Activated CD4-positive, alpha-beta memory T cell treated with anti-CD3 and anti-CD28 coated beads for 36 hours (primary cell): Measurements from ENCODE around the gene MRPL44. TPM values are rescaled to one million over a fixed set of nuclear protein-coding genes. Genes with fewer than 3 reads are reported as not detected.
A peak's percentile ranks its signal among the peaks of the same experiment; 100 is the strongest.
"Not testable (repeated sequence)": the region's sequence is repeated elsewhere in the genome, so short reads cannot be mapped to it uniquely, and the experiment has no call there.

ENCODE experiments used
- CTCF ChIA-PET: fragments of 350-600 bp; sonication (Branson Sonifier 250); formaldehyde crosslinking; loops from one replicate; lab custom pipeline; 2021; ENCODE audit warnings: antibody characterized with exemption, inconsistent platforms; lab: Charles Lee
- POLR2A ChIA-PET: fragments of 350-600 bp; sonication (Branson Sonifier 250); formaldehyde crosslinking; loops from one replicate; lab custom pipeline; 2021; ENCODE audit warnings: antibody characterized with exemption; lab: Charles Lee
- DNase-seq: peaks from one replicate; pipeline ENCODE4 v3.0.0-alpha.2; 2020
- H3K27ac Mint-ChIP-seq: one replicate; pipeline ENCODE4 v1.8.0; 2021; ENCODE audit warnings: mixed read lengths
- H3K27me3 Mint-ChIP-seq: one replicate; pipeline ENCODE4 v1.8.0; 2021; ENCODE audit warnings: mixed read lengths
- H3K36me3 Mint-ChIP-seq: one replicate; pipeline ENCODE4 v1.8.0; 2021; ENCODE audit warnings: mixed read lengths
- H3K4me1 Mint-ChIP-seq: one replicate; pipeline ENCODE4 v1.8.0; 2021; ENCODE audit warnings: low read depth, mixed read lengths
- H3K4me3 Mint-ChIP-seq: one replicate; pipeline ENCODE4 v1.8.0; 2021; ENCODE audit warnings: mild to moderate bottlenecking, mixed read lengths
- H3K9me3 Mint-ChIP-seq: one replicate; pipeline ENCODE4 v1.8.0; 2021; ENCODE audit warnings: mixed read lengths
- intact Hi-C: fragments of 100-400 bp; cut with micrococcal nuclease; formaldehyde crosslinking; loops from one replicate; pipeline ENCODE4 v1.15.1; 2023
- total RNA-seq, 2 experiments: library from RNA; stranded (reverse); gene quantifications; one replicate each; pipeline ENCODE4 v1.2.3, GENCODE V29; 2021

The MRPL44 gene
- total RNA-seq, 2 experiments from 2014 or later: 39.4 to 41.6 TPM

DNA sequence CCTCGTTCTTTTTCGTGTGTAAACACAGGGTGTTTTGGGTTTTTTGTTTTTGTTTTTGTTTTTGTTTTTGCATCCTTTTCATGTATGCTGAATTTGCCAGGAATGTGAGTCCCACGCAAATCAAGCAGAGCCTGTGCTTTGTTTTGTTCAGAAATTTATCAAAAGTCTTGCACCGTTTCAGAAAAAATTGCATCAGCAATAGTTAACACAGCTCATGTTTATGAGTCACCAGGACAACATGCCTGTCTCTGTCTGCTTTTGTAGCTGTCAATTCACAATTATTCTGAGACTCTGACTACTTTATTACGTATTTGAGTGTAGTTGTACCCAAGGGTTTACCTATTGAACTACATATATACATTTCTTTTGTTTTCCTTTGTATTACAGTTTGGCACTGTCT, 38.3 kb downstream of the MRPL44 start:
- Mint-ChIP-seq H3K27me3 (no peaks in the 10 kb centered on the region), H3K27ac (peak overlapping the region; percentile 30), H3K4me3 (no peak overlapping the region), H3K9me3 (no peaks in the 10 kb centered on the region), H3K4me1 (peaks cover 16% of the 10 kb centered on the region), H3K36me3 (no peaks in the 10 kb centered on the region)
- DNase-seq: no peak
- ChIA-PET POLR2A (no interaction called here), CTCF (interaction anchor here (1.4 to 8.7 kb wide), 5 partner anchors 13 to 655 kb away, joined by 3 to 263 read pairs (median 20); no protein-coding TSS in a partner anchor)
- intact Hi-C loops: loop anchor here (2.0 to 10.0 kb wide), 2 partner anchors 31 to 149 kb away; no protein-coding TSS in a partner anchor

DNA sequence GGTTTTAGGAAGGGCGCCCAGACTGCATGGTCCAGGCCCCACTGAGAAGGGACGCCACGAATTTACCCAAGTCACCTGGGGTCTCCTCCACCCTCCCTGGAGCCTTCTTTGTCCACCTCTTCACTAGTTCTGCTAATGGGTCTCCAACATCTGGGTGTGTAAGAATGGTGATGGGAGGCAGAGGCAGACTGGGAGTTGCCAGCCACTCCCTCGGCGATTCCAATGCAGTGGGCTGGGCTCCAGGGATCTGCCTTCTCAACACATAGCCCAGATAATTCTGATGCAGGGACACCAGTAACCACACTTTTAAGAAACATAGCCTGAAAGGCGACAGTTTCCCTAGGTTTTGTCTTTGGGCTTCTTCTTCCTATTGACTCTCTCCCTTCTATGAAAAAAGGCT, 39.1 kb downstream of the MRPL44 start:
- Mint-ChIP-seq H3K4me3 (no peak overlapping the region), H3K36me3 (no peaks in the 10 kb centered on the region), H3K27ac (peak overlapping the region; percentile 24), H3K27me3 (no peaks in the 10 kb centered on the region), H3K9me3 (no peaks in the 10 kb centered on the region), H3K4me1 (peaks cover 16% of the 10 kb centered on the region)
- ChIA-PET CTCF (interaction anchor here (6.8 to 8.7 kb wide), 2 partner anchors 27 to 289 kb away, joined by 76 to 263 read pairs; no protein-coding TSS in a partner anchor), POLR2A (no interaction called here)
- intact Hi-C loops: loop anchor here (10.0 kb wide), 1 partner anchor 148 kb away; no protein-coding TSS in a partner anchor
- no peak for DNase-seq

DNA sequence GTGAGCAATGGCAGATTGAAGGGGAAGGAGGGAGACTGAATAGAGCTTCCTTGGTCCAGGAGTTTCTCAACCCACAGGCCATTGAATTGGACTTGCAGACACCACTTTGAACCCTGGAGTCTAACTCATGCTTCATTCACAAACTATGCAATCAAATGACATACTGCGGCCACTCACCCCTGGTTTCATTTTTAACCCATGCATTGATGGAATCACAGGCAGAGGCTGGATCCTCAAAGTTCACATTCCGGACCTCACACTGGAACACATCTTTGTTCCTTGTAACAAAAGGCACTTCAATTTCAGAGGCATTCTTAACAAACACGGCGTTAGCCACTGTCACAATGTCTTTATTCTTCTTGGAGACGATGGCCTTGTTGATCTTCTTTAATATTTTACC, 40.7 kb downstream of the MRPL44 start:
- intact Hi-C loops: loop anchor here (10.0 kb wide), 1 partner anchor 147 kb away; no protein-coding TSS in a partner anchor
- H3K9me3 Mint-ChIP-seq: no peaks in the 10 kb centered on the region
- peaks cover 16% of the 10 kb centered on the region for H3K4me1 Mint-ChIP-seq
- H3K36me3 Mint-ChIP-seq: no peaks in the 10 kb centered on the region
- H3K27me3 Mint-ChIP-seq: no peaks in the 10 kb centered on the region
- POLR2A ChIA-PET: no interaction called here
- no peak overlapping the region for H3K27ac Mint-ChIP-seq
- CTCF ChIA-PET: interaction anchor here (1.2 kb wide), 1 partner anchor 9 kb away, joined by 3 read pairs; no protein-coding TSS in a partner anchor
- no peak overlapping the region for H3K4me3 Mint-ChIP-seq
- DNase-seq: no peak

DNA sequence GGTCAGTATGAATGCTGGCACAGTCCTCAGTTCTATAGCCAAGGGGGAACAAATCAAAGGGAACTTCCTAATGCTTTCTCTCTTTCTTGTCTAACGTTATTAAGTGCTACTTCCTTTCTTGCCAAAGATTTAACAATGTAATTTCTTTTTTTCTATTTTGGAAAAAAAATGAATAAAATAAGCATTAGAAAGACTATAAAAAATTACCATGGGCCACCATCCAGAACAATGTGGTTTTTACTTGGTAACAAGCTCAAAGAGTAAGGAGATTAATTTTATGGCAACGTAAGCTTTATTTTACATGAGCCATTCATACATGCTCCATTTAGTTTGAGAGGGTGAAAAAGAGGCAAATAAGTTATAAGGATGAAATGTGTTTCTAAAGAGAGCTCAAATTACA, 41.7 kb downstream of the MRPL44 start:
- no peak overlapping the region for H3K27ac Mint-ChIP-seq
- no peak for DNase-seq
- POLR2A ChIA-PET: no interaction called here
- CTCF ChIA-PET: interaction anchor here (1.1 to 1.2 kb wide), 2 partner anchors 10 to 284 kb away, joined by 3 read pairs; no protein-coding TSS in a partner anchor
- intact Hi-C loops: loop anchor here (10.0 kb wide), 1 partner anchor 146 kb away; no protein-coding TSS in a partner anchor
- H3K4me1 Mint-ChIP-seq: peaks cover 13% of the 10 kb centered on the region
- no peaks in the 10 kb centered on the region for H3K9me3 Mint-ChIP-seq
- H3K27me3 Mint-ChIP-seq: no peaks in the 10 kb centered on the region
- no peaks in the 10 kb centered on the region for H3K36me3 Mint-ChIP-seq
- H3K4me3 Mint-ChIP-seq: no peak overlapping the region

DNA sequence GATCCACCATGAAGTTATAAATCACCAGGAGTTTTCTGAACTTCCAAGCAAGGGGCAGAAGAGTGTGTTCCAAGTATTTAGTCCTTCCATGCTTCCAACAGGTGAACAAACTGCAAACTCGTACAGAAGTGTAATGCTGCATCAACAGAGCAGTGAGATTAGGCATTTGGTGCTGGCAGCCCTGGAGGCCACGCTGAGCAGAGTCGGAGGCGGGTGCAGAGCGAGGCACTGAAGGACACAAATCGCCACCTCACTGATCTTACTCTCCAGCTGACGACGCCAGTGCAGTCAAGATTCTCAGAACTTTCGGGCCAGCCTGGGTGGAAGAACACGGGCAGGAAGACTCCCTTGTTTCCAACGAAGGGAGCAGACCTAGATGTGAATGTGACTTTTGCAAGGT, 42.6 kb downstream of the MRPL44 start:
- CTCF ChIA-PET: no interaction called here
- H3K27me3 Mint-ChIP-seq: no peaks in the 10 kb centered on the region
- intact Hi-C loops: loop anchor here (10.0 kb wide), 1 partner anchor 145 kb away; no protein-coding TSS in a partner anchor
- H3K36me3 Mint-ChIP-seq: no peaks in the 10 kb centered on the region
- H3K9me3 Mint-ChIP-seq: no peaks in the 10 kb centered on the region
- POLR2A ChIA-PET: no interaction called here
- no peak overlapping the region for H3K27ac Mint-ChIP-seq
- H3K4me1 Mint-ChIP-seq: peaks cover 9% of the 10 kb centered on the region
- no peak overlapping the region for H3K4me3 Mint-ChIP-seq
- no peak for DNase-seq

DNA sequence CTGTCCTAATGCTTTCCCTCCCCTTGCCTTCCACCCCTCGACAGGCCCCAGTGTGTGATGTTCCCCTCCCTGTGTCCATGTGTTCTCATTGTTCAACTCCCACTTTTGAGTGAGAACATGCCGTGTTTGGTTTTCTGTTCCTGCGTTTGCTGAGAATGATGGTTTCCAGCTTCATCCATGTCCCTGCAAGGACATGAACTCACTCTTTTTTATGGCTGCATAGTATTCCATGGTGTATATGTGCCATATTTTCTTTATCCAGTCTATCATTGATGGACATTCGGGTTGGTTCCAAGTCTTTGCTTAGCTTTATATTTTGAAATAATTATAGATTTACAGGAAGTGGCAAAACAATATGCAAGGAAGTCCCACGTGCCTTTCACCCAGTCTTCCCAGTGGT, 43.4 kb downstream of the MRPL44 start:
- H3K4me3 Mint-ChIP-seq, CTCF ChIA-PET, H3K27ac Mint-ChIP-seq, H3K36me3 Mint-ChIP-seq, DNase-seq, POLR2A ChIA-PET, H3K9me3 Mint-ChIP-seq, H3K4me1 Mint-ChIP-seq, intact Hi-C loops, H3K27me3 Mint-ChIP-seq: not testable (repeated sequence)

DNA sequence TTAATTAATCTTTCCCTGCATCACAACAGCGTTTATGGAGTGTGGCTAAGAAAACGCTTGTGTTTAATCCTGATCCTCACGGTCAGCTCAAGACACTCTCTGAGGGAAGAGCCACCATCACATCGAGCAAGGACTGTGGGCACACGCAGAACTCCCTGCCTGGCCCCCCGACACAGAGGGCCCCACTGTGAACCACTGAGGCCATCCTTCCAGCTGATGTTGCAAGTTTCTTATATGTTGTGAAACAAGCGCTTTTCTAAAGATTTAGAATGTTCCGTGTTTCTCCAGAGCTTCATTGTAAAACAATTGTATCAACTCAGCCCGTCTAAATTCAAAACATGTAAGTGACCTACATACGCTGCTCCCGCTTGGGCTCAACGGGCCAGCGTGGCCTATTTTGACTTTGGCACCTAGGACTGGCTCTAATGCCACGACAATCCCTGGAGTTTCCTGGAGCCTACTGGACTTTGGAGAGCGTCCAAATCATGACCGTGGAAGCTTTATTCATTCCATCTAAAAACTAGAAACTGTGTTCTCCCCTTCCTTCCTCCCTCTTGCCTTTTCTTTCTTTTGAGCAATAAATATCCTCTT, 46.9 kb downstream of the MRPL44 start:
- Mint-ChIP-seq H3K4me3 (no peak overlapping the region), H3K27ac (no peak overlapping the region), H3K4me1 (no peaks in the 10 kb centered on the region), H3K27me3 (peaks cover 2% of the 10 kb centered on the region), H3K36me3 (no peaks in the 10 kb centered on the region), H3K9me3 (no peaks in the 10 kb centered on the region)
- intact Hi-C loops: no loop called here
- DNase-seq: no peak
- ChIA-PET CTCF (interaction anchor here (0.8 to 2.2 kb wide), 3 partner anchors 10 to 279 kb away, joined by 3 to 13 read pairs (median 7); no protein-coding TSS in a partner anchor), POLR2A (no interaction called here)

DNA sequence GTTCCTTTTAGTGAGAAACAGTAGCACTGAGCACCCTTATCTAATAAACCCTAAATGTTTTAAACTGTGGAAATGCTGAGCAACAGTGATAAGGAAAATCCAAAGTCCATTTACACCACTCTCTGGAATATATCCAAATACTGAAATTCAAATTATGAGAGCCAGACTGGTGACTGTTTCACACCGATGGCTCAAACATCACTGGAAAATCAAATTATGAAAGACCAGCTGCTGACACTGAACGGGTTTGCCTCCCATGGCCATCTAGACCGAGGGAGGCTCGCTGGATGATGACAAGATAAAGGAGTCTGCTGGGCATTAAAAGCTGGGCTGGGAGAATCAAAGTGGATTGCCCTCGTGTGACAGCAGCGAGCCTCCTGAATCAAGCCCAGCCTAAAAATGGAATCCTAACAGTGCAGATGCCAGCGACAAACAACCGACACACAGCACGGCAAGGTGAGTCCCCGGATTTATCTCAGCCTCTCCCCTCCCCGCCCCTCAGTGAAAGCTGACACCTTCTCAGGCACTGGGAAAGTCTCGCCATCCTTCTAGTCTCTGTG, 51.5 kb downstream of the MRPL44 start:
- Mint-ChIP-seq H3K4me3 (no peak overlapping the region), H3K4me1 (no peaks in the 10 kb centered on the region), H3K36me3 (no peaks in the 10 kb centered on the region), H3K9me3 (no peaks in the 10 kb centered on the region), H3K27ac (no peak overlapping the region), H3K27me3 (peaks cover 2% of the 10 kb centered on the region)
- intact Hi-C loops: no loop called here
- DNase-seq: no peak
- ChIA-PET CTCF (interaction anchor here (0.9 to 3.9 kb wide), 2 partner anchors 15 to 39 kb away, joined by 3 to 20 read pairs; no protein-coding TSS in a partner anchor), POLR2A (no interaction called here)

DNA sequence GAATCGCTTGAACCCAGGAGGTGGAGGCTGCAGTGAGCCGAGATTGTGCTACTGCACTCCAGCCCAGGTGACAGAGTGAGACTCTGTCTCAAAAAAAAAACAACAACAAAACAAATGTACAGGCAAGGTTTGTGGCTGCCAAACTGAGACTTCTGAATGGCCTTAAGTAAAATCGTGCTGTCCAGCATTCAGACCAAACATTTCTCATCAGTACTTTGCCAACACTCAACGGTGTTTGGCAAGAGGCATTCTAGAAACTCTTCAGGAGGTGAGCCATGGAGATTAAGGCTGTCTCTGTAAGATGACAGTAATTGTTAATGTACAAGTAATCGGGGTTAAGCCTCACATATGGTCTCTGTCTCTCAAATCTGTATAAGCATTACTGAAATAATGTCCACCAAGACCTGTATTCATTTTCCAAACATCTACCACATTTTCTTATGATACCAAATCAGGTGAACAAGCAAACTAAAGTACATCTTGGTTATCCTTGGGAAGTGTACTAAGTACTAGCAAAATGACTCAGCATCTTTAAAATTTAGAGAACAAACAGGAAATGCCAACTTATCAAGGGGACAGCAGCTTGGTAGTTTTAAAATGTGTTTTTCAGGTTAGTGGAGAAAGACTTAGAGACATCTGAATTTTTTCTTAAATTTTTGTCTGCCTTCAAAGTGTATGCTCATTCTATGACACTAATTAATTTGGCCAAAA, 52.5 kb downstream of the MRPL44 start:
- ChIA-PET CTCF (interaction anchor here (0.9 to 3.9 kb wide), 2 partner anchors 16 to 275 kb away, joined by 3 to 20 read pairs; no protein-coding TSS in a partner anchor), POLR2A (no interaction called here)
- Mint-ChIP-seq H3K4me3 (no peak overlapping the region), H3K36me3 (no peaks in the 10 kb centered on the region), H3K9me3 (no peaks in the 10 kb centered on the region), H3K4me1 (no peaks in the 10 kb centered on the region), H3K27ac (no peak overlapping the region), H3K27me3 (peaks cover 2% of the 10 kb centered on the region)
- DNase-seq: no peak
- intact Hi-C loops: no loop called here

DNA sequence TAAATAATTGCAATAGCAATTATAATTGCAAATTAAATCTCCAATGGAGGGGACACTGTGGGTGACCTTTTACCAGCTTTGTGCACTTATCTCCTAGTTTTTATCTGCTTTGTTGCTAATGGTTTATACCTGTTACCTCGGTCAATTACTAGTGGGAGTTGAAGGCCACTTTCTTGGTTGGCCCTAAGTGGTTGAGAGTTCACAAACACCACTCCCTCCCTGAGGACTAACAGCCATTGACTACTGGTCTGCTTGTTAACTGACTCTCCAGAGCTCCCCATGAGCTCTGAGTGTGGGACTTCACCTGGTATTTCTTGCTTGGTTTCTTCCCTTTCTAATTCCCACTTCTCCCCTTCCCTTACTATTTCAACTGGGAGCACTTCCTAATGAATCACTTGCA, 54.6 kb downstream of the MRPL44 start:
- Mint-ChIP-seq H3K4me3 (no peak overlapping the region), H3K27me3 (peaks cover 2% of the 10 kb centered on the region), H3K27ac (no peak overlapping the region), H3K4me1 (peaks cover 9% of the 10 kb centered on the region), H3K9me3 (no peaks in the 10 kb centered on the region), H3K36me3 (no peaks in the 10 kb centered on the region)
- CTCF ChIA-PET: interaction anchor here (1.2 kb wide), 1 partner anchor 42 kb away, joined by 3 read pairs; no protein-coding TSS in a partner anchor
- intact Hi-C loops: no loop called here
- DNase-seq: no peak
- POLR2A ChIA-PET: no interaction called here

DNA sequence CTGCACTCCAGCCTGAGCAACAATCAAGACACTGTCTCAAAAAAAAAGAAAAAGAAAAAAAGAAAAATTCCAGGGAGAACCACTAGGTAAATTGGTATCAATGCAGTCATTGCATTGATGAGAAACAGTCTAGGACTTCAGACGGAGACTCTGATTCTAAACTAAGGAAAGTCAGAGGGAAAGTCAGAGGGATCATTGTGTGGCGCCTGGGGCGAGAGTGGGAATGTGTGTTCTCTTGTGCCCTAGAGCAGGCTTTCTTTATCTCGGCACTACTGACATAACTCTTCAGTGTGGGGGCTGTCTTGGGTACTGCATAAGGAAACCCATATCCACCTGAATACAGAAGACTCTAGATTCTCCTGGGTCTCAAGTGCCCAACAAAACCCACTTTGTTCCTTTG, 57.1 kb downstream of the MRPL44 start:
- intact Hi-C loops: no loop called here
- ChIA-PET POLR2A (no interaction called here), CTCF (no interaction called here)
- H3K4me3 Mint-ChIP-seq: no peak overlapping the region
- no peak overlapping the region for H3K27ac Mint-ChIP-seq
- H3K9me3 Mint-ChIP-seq: no peaks in the 10 kb centered on the region
- peaks cover 13% of the 10 kb centered on the region for H3K4me1 Mint-ChIP-seq
- DNase-seq: no peak
- no peaks in the 10 kb centered on the region for H3K27me3 Mint-ChIP-seq
- H3K36me3 Mint-ChIP-seq: no peaks in the 10 kb centered on the region

DNA sequence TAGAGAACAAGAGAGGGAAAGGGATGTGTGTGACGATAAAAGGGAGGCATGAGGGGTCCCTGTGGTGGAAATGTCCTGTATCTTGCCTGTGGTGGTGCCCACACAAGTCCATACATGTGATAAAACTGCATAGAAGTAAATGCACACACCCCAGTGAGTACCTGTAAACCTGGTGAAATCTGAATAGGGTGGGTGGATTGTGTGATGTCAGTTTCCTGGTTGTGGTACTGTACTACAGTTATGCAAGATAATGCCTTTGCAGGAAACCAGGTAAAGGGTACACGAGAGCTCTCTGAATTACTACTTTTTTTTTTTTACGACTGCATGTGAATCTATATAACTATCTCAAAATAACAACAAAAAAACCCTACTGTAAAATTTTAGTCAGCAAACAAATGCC, 59.7 kb downstream of the MRPL44 start:
- intact Hi-C loops: no loop called here
- Mint-ChIP-seq H3K27ac (no peak overlapping the region), H3K4me3 (no peak overlapping the region), H3K27me3 (no peaks in the 10 kb centered on the region), H3K36me3 (no peaks in the 10 kb centered on the region), H3K9me3 (no peaks in the 10 kb centered on the region), H3K4me1 (peaks cover 16% of the 10 kb centered on the region)
- no peak for DNase-seq
- ChIA-PET CTCF (interaction anchor here (0.7 to 1.4 kb wide), 3 partner anchors 23 to 60 kb away, joined by 3 read pairs; partner anchors contain the start of gene MRPL44), POLR2A (no interaction called here)
